GM12892 (cell line): ENCODE measurements around the gene RBM8A.

Source experiments
- POLR2A ChIP-seq: IDR thresholded peaks from 2 replicates; pipeline ENCODE4 v1.6.1; 2011; ENCODE audit warnings: low read depth, low read length, control low read depth
- POLR2AphosphoS5 ChIP-seq: IDR thresholded peaks from 2 replicates; pipeline ENCODE4 v1.6.1; 2011; ENCODE audit warnings: low read depth, low read length, control low read depth
- TAF1 ChIP-seq: IDR thresholded peaks from 2 replicates; pipeline ENCODE4 v1.6.1; 2011; ENCODE audit warnings: low read depth, mild to moderate bottlenecking, control low read depth, low read length, borderline replicate concordance

GRCh38 chr1:145972580-145972979 lies 45.3 kb upstream of the RBM8A start:
- no peak for TF ChIP-seq POLR2A
- no peak for TF ChIP-seq POLR2AphosphoS5
- no peak for TF ChIP-seq TAF1
